Panc1 (cell line): Measurements from ENCODE around the gene EPB41L5. TPM values are rescaled to one million over a fixed set of nuclear protein-coding genes. Genes with fewer than 3 reads are reported as not detected.

Experiments used
- ATAC-seq: fragments of 200-7000 bp; cut with Tn5 transposase; 2 replicates; pipeline ENCODE4 v1.9.1; 2020; ENCODE audit warnings: mild to moderate bottlenecking, moderate library complexity
- BruUV-seq: library from RNA; stranded (reverse); fragments of 400-500 nt; replicated peaks from 2 replicates; lab custom pipeline; 2021; lab: Mats Ljungman, UMichigan
- CTCF ChIA-PET: fragments of 300-600 bp; sonication (Branson Sonifier 250); formaldehyde crosslinking; loops from one replicate; lab custom pipeline; 2022; ENCODE audit warnings: antibody characterized with exemption; lab: Charles Lee
- POLR2A ChIA-PET: fragments of 300-600 bp; sonication (Branson Sonifier 250); formaldehyde crosslinking; loops from one replicate; lab custom pipeline; 2022; ENCODE audit warnings: antibody characterized with exemption; lab: Charles Lee
- DNase-seq: peaks from one replicate; pipeline ENCODE4 v3.0.0-alpha.2; 2010; ENCODE audit warnings: low read depth, low spot score
- H3K27ac ChIP-seq: 2 replicates; pipeline ENCODE4 v1.5.1; 2011; ENCODE audit warnings: mild to moderate bottlenecking, low read length, inconsistent platforms
- H3K27me3 ChIP-seq: fragments of 200-500 bp; sonication (Bioruptor generic); 2 replicates; pipeline ENCODE4 v1.6.0; 2014; ENCODE audit warnings: low read length, inconsistent platforms; ENCODE audit not compliant: control insufficient read depth, insufficient read depth
- H3K36me3 ChIP-seq: fragments of 200-500 bp; sonication (Bioruptor generic); 2 replicates; pipeline ENCODE4 v1.5.1; 2014; ENCODE audit warnings: inconsistent platforms, mild to moderate bottlenecking, low read length, moderate library complexity; ENCODE audit not compliant: control insufficient read depth, insufficient read depth
- H3K4me1 ChIP-seq: 2 replicates; pipeline ENCODE4 v1.5.1; 2011; ENCODE audit warnings: inconsistent platforms, mild to moderate bottlenecking, low read length, moderate library complexity; ENCODE audit not compliant: control insufficient read depth, insufficient read depth
- H3K4me3 ChIP-seq, 2 experiments: 2 replicates each; pipeline ENCODE4 v1.5.1; 2011 to 2012; ENCODE audit warnings: low read depth in 2 of 2, low read length in 2 of 2, mild to moderate bottlenecking in 2 of 2, inconsistent platforms in 1 of 2, moderate library complexity in 1 of 2
- H3K9me3 ChIP-seq: fragments of 200-500 bp; sonication (Bioruptor generic); 2 replicates; pipeline ENCODE4 v1.5.1; 2014; ENCODE audit warnings: low read depth, mild to moderate bottlenecking, inconsistent platforms, low read length, moderate library complexity; ENCODE audit not compliant: control insufficient read depth, insufficient read depth
- POLR2AphosphoS5 ChIP-seq: IDR thresholded peaks from 2 replicates; pipeline ENCODE4 v1.6.1; 2012; ENCODE audit warnings: mild to moderate bottlenecking, low read depth, low read length, moderate library complexity
- SIN3A ChIP-seq: IDR thresholded peaks from 2 replicates; pipeline ENCODE4 v1.6.1; 2012; ENCODE audit warnings: low read depth, mild to moderate bottlenecking, low read length, moderate library complexity, borderline replicate concordance; ENCODE audit not compliant: insufficient read depth
- TCF7L2 ChIP-seq: IDR thresholded peaks from 2 replicates; pipeline ENCODE4 v1.6.1; 2011; ENCODE audit warnings: mild to moderate bottlenecking, low read depth, low read length, inconsistent platforms
- in situ Hi-C: cut with HindIII; loops from 2 replicates; pipeline ENCODE4 v1.10.0; 2016; ENCODE audit warnings: low sequenced_read_pairs, low pct_unique_long_range_greater_than_20kb
- intact Hi-C: fragments of 100-400 bp; cut with micrococcal nuclease; formaldehyde crosslinking; loops from one replicate; pipeline ENCODE4 v1.10.0; 2022; ENCODE audit not compliant: unreplicated experiment
- total RNA-seq: library from RNA; stranded (reverse); gene quantifications from one replicate; pipeline ENCODE4 v1.2.1, GENCODE V29; 2021; ENCODE audit not compliant: unreplicated experiment
- TF ChIP-seq, protein P1 (sequence below): fragments of 450-650 bp; IDR thresholded peaks from 2 replicates; pipeline ENCODE4 v1.5.1; 2017; ENCODE audit warnings: mild to moderate bottlenecking
- TF ChIP-seq, protein P2 (sequence below), 2 experiments: IDR thresholded peaks; 2 replicates each; pipeline ENCODE4 v1.6.1; 2011 to 2012; ENCODE audit warnings: low read depth in 2 of 2, control low read depth in 1 of 2, low read length in 1 of 2, mild to moderate bottlenecking in 1 of 2, moderate library complexity in 1 of 2; ENCODE audit not compliant: insufficient read depth in 1 of 2

The EPB41L5 gene
- total RNA-seq, 1 experiment from 2014 or later = 42.2 TPM

DNA sequence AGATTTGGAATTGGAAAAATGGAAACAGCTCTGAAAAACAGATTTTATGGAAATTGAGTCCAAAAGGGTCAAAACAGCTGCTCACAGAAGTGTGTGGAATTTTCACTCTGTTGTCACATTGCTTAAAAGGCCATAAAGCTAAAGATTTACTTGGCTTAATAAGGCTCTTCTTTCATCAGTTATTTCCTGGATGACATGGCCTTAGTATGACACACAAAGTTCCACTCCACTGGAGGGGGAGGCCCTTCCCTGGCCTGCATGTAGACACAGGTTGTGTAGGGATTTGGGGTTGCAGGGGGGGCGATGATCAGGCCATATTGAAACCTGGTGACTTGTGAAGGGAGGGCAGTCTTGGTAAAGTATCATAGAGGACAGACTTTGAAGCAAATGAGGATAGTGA is 176.3 kb downstream of the EPB41L5 start:
- ChIA-PET CTCF (no interaction called here), POLR2A (no interaction called here)
- in situ Hi-C loops = no loop called here

DNA sequence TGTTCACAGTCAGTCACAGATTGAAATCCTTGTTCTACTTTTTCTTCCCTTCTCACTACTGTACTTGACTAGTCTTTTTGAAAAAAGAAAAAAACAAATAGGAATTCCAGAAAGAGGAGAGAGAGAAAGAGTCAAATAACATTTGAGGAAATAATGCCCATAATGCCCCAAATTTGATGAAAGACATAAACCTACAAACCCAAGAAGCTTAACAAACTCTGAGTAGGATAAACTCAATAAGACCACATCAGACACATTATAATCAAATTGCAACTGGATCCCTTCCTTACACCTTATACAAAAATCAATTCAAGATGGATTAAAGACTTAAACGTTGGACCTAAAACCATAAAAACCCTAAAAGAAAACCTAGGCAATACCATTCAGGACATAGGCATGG is 179.4 kb downstream of the EPB41L5 start:
- DNase-seq = no peak
- TF ChIP-seq, protein P1, sequence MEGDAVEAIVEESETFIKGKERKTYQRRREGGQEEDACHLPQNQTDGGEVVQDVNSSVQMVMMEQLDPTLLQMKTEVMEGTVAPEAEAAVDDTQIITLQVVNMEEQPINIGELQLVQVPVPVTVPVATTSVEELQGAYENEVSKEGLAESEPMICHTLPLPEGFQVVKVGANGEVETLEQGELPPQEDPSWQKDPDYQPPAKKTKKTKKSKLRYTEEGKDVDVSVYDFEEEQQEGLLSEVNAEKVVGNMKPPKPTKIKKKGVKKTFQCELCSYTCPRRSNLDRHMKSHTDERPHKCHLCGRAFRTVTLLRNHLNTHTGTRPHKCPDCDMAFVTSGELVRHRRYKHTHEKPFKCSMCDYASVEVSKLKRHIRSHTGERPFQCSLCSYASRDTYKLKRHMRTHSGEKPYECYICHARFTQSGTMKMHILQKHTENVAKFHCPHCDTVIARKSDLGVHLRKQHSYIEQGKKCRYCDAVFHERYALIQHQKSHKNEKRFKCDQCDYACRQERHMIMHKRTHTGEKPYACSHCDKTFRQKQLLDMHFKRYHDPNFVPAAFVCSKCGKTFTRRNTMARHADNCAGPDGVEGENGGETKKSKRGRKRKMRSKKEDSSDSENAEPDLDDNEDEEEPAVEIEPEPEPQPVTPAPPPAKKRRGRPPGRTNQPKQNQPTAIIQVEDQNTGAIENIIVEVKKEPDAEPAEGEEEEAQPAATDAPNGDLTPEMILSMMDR = no peak
- TF ChIP-seq POLR2AphosphoS5 (no peak), TCF7L2 (no peak), SIN3A (no peak)
- TF ChIP-seq, protein P2, sequence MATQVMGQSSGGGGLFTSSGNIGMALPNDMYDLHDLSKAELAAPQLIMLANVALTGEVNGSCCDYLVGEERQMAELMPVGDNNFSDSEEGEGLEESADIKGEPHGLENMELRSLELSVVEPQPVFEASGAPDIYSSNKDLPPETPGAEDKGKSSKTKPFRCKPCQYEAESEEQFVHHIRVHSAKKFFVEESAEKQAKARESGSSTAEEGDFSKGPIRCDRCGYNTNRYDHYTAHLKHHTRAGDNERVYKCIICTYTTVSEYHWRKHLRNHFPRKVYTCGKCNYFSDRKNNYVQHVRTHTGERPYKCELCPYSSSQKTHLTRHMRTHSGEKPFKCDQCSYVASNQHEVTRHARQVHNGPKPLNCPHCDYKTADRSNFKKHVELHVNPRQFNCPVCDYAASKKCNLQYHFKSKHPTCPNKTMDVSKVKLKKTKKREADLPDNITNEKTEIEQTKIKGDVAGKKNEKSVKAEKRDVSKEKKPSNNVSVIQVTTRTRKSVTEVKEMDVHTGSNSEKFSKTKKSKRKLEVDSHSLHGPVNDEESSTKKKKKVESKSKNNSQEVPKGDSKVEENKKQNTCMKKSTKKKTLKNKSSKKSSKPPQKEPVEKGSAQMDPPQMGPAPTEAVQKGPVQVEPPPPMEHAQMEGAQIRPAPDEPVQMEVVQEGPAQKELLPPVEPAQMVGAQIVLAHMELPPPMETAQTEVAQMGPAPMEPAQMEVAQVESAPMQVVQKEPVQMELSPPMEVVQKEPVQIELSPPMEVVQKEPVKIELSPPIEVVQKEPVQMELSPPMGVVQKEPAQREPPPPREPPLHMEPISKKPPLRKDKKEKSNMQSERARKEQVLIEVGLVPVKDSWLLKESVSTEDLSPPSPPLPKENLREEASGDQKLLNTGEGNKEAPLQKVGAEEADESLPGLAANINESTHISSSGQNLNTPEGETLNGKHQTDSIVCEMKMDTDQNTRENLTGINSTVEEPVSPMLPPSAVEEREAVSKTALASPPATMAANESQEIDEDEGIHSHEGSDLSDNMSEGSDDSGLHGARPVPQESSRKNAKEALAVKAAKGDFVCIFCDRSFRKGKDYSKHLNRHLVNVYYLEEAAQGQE (IDR thresholded peaks at IDR 0.05; ENCODE audit: insufficient read depth in 1 of 2, low read depth in 2 of 2, low read length in 1 of 2) = no peak
- no peaks in the 10 kb centered on the region; the same call in 1 of the 2 replicates for H3K27me3 ChIP-seq
- no peaks in the 10 kb centered on the region for H3K36me3 ChIP-seq
- no peak overlapping the region for H3K4me3 ChIP-seq
- H3K9me3 ChIP-seq = 0 out of 2 replicates have a peak, but pooled peaks cover 6% of the 10 kb centered on the region
- H3K4me1 ChIP-seq = no peaks in the 10 kb centered on the region
- ATAC-seq = no peak
- intact Hi-C loops (no loop called here), in situ Hi-C loops (no loop called here)
- no TSS peak for BruUV-seq
- CTCF ChIA-PET = no interaction called here
- H3K27ac ChIP-seq = no peak overlapping the region
- POLR2A ChIA-PET = no interaction called here

More for the DNA sequence above, 176.3 kb downstream of the EPB41L5 start:
- no peaks in the 10 kb centered on the region for H3K36me3 ChIP-seq
- 0 out of 2 replicates have a peak, but pooled peaks cover 6% of the 10 kb centered on the region for H3K9me3 ChIP-seq
- no peak overlapping the region for H3K27ac ChIP-seq
- no peaks in the 10 kb centered on the region; the same call in 1 of the 2 replicates for H3K27me3 ChIP-seq
- H3K4me1 ChIP-seq = no peaks in the 10 kb centered on the region
- TF ChIP-seq TCF7L2 = no peak
- no peak for TF ChIP-seq POLR2AphosphoS5
- TF ChIP-seq, protein P1 = no peak
- TF ChIP-seq, protein P2 (IDR thresholded peaks at IDR 0.05; ENCODE audit: insufficient read depth in 1 of 2, low read depth in 2 of 2, low read length in 1 of 2) = no peak
- TF ChIP-seq SIN3A = no peak
- no peak for ATAC-seq
- BruUV-seq = no TSS peak
- DNase-seq = no peak
- no peak overlapping the region for H3K4me3 ChIP-seq
- intact Hi-C loops = no loop called here
